Activated CD4-positive, alpha-beta T cell treated with anti-CD3 and anti-CD28 coated beads for 1 hour (primary cell): ENCODE data around the gene CLINT1.
"Not testable (repeated sequence)": the region's sequence is repeated elsewhere in the genome, so short reads cannot be mapped to it uniquely, and the experiment has no call there.

Experiments
- DNase-seq: peaks from one replicate; pipeline ENCODE4 v3.0.0-alpha.2; 2020

CLINT1 gene

DNA sequence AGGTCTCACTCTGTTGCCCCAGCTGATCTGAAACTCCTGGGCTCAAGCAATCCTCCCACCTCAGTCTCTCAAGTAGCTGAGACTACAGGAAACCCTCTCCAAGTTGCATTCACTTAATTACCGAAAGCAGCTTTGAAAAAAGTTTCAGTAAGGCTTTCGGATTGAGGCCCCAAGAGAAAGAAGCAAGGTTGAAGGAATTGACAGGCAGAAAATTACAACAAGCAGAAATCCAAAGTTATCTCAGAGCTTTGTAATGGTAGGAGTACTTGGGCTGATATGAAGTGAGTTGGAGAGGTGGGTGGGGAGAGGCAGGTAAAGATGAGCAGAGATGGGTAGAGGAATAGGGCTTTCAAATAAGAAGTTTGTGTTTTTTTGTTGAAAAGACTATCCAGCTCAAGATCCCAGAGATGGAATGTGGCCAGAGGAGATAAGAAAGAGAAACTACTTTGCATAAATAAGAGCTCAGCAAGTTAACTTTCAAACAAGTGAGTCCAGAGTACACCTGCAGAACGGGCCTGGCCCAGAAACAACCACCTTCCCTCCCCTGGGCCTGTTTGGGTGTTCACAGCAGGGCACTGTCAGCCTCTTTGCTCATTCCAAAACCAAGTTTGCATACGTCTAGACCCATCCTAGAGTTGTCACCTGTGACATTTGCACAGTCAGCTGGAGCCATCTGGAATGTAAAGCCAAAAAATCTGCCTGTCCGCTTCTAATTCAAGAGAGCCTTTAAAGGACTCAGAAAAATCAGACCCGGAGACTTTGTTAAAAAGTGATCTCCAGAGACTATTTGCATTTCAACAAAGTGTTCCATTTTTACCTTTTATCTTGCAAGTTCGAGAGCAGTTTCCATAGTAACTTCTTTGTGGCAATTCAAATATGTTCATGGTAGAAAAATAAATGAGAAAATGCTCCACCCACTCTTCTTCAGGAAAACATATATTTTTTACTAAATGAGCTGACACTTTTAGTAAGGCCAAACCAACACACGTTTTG lies 2.2 kb upstream of the CLINT1 start:
- no peak for DNase-seq

DNA sequence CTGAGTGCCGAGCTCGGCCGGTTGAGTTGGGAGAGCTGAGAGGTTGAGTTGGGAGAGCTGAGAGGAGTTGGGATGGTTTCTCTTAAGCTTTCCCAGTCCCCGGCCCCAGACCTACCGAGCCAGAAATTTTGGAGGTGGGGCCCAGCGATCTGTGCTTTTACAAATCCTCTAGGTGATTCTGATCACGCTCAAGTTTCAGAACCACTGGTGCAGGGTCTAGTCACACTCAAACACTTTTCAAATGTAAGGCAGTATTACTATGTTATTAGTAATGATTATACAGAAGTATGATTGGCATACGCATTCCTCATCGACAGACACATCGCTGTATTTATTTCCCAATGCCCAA lies 256 bp upstream of the CLINT1 start:
- DNase-seq: no peak

DNA sequence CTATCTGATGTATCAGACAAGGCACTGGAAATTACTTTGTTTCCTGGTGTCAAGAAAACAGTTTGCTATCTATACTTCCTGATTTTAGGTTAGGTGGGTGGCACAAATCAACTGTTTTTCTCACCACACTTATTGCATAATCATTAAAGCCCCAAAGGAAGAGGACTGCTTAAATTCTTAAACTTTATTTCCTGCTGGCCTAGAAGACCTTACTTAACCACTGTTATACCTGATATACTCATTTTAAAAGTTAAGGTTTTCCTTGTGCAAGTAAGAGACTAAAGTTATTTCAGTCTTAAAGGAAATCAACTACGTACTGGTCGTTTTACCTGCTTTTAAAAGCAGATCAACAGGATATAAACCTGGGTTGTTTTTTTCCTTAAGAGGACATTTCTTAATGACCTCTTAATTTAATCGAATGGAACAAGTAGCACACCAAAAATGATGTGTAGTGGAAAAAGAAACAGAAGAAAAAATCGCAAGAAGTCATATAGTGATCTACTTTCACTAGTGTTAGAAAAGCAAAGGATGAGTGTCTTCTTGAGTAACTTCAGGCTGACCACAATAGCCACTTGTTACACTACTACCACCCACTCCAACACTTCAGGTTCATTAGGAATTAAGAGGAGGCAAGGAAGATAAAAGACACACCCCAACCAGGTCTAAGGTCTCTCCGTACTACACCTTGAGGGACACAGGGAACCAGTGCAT lies 974 bp downstream of the CLINT1 start:
- no peak for DNase-seq

DNA sequence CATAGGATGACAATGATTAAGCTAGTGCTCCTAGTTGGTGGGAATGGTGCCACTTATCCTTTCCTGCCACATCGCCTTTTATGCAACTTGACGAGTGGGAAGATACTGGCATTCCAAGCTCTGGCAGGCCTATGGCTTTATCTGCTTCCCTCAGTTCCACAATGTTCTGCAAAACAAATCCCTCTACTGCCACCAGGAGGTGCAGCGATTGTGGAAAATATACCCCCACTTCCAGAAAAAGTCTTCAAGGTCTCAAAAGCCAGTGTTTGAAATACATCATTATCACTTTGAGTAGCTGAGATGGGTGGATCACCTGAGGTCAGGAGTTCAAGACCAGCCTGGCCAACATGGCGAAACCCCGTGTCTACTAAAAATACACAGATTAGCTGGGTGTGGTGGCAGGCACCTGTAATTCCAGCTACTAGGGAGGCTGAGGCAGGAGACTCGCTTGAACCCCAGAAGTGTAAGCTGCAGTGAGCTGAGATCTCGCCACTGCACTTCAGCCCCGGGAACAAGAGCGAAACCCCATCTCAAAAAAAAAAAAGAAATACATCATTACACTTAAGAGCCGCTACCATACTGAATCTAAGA lies 3.4 kb downstream of the CLINT1 start:
- DNase-seq: no peak

DNA sequence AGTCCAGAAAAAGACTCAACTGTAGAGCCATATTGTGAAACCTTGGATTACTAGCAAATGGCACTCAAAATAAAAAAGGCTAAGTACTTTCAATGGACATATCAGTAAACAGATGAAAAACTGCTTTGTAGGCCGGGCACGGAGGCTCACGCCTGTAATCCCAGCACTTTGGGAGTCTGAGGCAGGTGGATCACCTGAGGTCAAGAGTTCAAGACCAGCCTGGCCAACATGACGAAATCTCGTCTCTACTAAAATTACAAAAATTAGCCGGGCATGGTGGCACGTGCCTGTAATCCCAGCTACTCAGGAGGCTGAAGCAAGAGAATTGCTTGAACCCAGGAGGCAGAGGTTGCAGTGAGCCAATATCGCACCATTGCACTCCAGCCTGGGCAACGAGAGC lies 5.6 kb downstream of the CLINT1 start:
- DNase-seq: not testable (repeated sequence)

DNA sequence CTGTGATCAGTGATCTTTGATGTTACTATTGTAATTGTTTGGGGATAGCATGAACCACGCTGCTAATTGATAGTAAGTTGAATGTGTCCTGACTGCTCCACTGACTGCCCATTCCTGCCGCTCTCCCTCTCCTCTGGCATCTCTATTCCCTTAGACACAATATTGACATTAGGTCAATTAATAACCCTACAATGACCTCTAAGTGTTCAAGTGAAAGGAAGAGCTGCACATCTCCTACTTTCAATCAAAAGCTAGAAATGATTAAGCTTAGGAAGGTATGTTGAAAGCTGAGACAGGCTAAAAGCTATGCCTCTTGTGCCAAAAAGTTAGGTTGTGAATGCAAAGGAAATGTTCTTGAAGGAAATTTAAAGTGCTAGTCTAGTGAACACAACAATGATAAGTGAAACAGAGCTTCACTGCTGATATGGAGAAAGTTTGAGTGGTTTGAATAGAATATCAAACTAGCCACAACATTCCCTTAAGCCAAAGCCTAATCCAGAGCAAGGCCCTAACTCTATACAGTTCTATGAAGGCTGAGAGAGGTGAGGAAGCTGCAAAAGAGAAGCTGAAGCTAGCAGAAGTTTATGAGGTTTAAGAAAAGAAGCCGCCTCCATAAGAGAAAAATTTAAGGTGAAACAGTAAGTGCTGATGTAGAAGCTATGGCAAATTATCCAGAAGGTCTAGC lies 12.9 kb downstream of the CLINT1 start:
- DNase-seq: no peak

DNA sequence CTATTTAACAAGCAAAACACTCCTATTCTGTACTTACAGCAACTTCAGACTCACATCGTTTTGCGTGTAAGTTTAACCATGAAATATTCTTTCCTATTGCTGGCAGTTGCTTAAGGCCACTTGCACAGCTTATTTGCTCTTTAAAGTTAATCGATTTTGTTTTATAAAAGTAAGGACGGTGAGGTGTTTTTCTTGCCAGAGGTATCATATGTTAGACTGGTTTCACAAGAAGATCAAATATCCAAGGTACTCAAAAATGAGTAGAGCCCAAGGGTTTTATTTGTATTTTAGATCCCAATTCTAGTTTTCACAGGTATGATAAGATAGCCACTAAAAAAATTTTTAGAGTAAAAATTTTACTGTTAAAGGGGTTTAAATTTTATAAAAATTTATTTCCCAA lies 16.2 kb downstream of the CLINT1 start:
- no peak for DNase-seq

DNA sequence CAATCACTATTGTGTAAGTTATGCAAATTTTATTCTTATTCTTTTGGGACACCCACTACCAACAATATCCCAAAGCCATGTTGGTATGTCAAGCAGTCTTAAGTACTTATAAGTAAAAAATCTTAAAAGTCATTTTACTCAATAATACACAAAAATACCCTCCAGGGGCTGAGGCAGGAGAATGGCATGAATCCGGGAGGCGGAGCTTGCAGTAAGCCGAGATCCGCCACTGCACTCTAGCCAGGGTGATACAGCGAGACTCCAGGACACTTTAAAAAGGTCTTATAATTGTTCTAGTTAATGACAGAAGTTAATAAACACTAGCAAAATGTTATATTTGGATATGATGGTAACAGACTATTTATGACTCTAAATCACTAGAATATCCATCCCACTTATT lies 16.8 kb downstream of the CLINT1 start:
- no peak for DNase-seq

DNA sequence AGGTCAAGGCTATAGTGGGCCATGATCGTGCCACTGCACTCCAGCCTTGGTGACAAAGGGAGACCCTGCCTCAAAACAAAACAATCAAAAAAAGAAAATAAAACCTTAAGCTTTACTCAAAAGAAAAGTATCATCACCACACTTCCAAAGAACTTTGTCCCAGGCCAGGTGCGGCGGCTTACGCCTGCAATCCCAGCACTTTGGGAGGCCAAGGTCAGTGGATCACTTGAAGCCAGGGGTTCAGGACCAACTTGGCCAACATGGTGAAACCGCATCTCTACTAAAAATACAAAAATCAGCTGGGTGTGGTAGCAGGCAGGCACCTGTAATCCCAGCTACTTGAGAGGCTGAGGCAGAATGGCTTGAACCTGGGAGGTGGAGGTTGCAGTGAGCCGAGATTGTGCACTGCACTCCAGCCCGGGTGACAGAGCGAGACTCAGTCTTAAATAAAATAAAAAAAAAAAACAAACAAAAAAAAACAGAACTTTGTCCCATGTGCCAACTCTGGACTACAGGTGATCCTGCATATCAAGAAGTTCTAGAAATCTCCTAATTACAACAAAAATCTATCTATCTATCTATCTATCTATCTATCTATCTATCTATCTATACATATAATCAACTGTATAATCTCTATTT lies 19.7 kb downstream of the CLINT1 start:
- no peak for DNase-seq

DNA sequence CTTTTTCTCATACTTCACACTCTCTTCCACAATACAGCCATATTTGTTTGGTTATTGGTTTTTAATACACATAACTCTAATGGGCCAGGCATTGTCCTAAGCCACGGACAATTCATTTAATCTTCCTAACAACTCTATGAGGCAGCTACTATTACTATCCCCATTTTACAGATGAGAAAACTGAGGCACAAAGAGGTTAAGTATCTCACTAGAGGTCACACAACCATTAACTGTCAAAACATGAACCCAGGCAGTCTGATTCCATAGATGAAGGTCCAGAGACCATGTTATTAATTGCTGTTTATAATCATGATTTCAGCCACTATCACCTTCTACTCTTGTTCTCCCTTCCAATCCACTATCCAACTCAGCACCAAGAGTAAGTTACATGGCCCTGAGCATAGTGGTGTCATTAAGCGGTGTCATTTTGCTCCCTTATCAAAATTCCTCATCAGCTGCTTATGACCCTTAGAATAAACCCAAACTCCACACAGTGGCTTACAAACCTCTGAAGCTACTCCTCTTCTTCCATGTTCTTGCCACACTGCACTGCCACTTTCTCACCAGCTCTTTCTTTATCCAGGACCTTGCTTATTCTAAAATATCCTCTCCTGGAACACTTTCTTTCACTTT lies 22.7 kb downstream of the CLINT1 start:
- DNase-seq: no peak

DNA sequence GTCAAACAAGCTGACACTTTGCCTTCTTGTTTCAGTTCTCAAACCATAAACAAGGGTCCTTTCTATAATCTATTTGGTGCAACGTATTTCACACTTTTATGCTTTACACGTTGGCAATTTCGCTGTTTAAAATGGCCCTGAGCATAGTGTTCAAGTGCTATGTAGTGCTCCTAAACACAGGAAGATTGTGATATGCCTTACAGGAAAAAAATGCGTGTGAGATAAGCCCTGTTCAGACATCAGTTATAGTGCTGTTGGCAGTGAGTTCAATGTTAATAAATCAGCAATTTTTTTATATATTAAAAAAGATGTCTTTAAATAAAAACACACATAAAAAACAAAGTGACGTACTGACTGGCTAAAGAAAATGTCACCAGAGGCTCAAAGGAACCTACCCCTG lies 23.9 kb downstream of the CLINT1 start:
- DNase-seq: no peak

DNA sequence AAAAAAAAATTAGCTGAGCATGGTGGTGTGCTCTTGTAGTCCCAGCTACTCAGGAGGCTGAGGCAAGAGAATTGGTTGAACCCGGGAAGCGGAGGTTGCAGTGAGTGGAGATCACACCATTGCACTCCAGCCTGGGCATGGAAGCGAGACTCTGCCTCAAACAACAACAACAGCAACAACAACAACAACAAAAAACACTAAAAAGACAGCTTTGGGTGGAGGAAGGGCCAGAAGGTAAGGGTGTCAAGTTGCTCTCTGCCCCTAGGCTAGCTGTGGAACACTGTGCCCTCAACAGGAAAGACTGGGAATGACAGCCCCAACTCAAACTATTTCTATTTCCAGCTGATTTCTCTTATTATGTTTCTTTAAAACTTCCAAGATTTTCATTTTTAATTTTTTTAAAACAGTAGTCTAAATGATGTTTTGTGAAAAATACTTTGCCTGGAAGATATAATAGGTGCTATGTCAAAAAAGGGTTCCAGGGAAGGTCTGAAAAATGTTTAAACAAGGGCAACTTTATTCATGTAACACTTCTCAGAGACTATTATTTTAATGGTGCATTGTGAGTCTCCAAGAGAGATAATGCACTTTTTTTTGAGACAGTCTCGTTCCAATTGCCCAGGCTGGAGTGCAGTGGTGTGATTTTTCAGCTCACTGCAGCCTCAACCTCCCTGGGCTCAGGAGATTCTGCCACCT lies 29.9 kb downstream of the CLINT1 start:
- no peak for DNase-seq

DNA sequence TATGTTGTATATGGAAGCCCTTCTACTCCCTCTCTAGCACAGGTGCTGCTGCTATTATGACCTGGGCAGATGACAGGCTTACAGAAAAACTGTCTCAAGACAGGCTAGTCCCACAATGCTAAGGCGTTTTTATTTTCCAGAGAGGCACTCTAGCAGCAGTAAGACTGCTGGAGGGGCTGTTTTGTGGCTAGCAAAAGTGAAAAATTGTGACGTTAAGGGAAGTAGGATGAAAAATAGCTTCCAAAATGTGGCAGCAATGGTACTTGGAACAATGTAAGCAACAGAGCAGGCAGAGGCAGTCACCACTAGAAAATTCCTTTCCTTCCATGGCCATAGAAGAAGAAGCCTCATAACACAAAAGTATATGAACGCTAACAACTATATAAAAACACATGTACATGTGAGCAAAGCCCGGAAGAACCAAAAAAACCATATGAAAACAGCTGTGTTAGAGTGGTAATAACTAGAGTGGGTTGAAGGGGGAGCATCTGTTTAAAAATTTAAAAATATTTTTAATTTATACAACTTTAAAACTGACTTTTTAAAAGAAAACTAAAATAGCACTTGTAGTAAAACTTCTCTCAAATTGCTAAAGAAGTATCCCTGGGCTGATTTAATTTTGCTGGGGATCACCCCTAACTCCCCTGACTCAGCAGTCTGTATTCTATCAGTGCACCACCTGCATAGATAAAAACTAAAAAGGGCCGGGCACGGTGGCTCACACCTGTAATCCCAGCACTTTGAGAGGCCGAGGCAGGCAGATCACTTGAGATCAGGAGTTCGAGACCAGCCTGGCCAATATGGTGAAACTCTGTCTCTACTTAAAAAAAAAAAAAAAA lies 30.6 kb downstream of the CLINT1 start:
- no peak for DNase-seq

DNA sequence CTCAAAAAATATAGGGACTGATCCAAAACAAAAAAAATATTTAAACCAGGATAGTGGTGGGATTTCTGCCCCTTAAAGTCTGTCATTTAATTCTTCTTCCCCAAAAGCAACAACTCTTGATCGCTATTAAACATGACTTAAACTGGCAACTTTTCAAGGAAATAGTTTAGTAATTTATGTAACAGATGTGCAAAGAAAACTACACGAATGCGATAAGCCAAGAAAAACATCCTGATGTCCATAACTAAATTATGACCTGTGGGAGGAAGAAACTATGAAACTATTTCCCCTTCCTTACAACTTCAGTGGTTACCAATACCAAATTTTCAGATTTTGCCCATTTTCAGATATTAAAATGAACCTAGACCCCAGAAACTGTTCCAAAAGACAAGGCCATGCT lies 31.5 kb downstream of the CLINT1 start:
- no peak for DNase-seq

DNA sequence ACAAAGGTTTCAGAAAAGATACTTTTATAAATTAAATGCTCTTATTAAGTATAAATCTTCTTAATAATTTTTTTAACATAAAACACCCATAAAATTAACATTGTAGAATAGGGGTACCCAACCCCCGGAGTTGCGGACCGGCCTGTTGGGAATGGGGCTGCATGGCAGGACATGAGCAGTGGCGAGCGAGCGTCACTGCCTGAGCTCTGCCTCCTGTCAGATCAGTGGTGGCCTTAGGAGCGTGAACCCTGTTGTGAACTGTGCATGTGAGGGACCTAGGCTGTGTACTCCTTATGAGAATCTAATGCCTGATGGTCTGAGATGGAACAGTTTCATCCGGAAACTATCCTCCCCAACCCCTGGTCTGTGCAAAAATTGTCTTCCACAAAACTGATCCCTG lies 35.3 kb downstream of the CLINT1 start:
- no peak for DNase-seq

DNA sequence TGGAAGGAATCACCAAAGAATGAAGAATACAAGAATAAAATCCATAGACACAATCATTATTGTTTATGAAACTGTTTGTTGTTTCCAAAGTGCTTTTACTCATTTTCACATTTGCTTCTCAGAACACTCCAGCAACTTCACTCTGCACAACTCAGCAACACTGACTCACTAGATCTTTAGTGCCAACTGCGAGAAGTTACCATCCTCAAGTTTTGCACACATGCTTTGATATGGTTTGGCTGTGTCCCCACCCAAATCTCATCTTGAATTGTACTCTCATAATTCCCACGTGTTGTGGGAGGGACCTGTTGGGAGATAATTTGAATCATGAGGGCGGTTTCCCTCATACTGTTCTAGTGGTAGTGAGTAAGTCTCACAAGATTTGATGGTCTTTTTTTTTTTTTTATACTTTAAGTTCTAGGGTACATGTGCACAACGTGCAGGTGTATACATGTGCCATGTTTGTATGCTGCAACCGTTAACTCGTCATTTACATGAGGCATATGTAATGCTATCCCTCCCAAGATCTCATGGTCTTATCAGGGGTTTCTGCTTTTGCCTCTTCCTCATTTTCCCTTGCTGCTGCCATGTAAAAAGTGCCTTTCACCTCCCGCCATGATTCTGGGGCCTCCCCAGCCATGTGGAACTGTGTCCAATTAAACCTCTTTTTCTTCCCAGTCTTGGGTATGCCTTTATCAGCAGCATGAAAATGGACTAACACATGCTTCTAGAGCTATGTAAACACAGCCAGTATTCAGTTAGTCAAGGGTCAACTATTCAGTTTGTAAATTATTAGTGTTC lies 36.9 kb downstream of the CLINT1 start:
- DNase-seq: no peak

DNA sequence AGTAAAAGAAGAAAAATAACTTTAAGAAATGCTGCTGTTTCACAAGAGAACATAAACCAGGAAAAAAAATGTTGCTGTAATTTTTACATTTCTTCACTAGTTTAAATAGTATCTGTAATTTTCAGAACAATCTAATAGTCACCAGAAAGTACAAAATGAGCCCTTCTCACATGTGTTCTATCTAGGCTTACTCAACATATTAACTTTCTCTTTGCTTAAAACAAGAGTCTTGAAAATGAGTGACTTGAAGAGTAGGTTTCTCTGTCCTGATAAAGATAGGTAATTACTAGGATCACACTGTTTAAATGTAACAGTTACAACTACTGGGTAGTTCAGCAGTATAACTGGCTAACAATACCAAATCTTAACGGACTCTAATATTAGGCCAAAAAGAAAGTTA lies 37.5 kb downstream of the CLINT1 start:
- no peak for DNase-seq

DNA sequence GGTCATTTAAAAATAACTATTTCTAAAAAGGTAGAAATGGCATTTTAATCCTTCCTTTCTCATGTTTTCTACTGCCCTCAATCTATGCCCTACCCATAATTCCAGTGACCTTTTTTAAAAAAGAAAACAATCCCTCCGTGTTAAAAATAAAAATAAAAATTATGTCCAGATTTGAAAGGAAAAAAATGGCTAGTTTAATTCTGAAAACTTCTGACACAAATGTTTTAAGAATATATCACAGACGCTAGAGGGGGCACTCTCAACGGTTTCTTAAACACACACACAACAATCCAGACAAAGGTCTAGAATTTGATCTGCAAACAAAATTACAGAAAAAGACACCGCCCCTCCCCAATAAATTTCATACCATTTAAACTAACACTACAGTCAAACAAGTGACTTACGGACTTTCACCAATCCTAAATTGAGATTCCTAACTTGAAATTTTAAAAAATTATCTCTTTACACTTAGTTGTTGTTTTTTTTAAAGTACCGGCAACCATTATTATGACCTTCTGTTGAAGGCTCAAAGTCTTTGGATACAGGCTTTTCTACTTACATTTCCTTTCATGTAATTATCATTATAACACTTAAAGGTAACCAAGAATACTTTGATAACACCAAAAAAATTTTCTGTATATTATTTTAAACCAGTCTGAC lies 38.2 kb downstream of the CLINT1 start:
- no peak for DNase-seq

DNA sequence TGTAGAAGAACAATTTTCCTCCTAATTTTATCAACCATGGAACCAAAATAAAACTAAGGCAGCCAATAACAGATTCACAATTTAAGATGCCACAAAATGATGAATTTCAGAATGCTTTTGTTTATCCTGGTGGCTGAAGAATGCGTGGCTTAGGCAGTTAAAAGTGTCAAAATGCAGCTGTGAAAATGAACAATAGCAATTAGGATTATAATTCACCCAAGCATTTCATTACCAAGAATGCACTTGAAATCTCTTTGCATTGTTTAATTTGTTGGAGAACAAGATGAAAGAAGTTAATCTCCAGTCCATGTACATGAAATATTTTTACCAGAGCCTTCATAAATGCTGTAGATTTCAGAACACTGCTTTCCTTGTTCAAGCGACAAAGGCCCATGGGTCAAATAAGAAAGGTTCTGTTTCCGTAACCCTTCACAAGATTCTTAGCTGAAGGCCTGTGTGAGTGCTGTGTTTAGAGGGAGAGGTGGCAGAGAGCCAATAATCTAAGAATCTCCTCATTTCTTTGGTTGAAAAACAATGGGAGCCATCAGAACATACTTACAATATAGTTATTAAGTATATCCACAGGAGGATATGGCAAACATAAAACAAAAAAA lies 39.3 kb downstream of the CLINT1 start:
- DNase-seq: no peak
